Adipose tissue (tissue), 3 donors: ENCODE results near the gene JPH3. TPM values are rescaled to one million over a fixed set of nuclear protein-coding genes. Genes with fewer than 3 reads are reported as not detected.
"Not testable (repeated sequence)": the region's sequence is repeated elsewhere in the genome, so short reads cannot be mapped to it uniquely, and the experiment has no call there.

ENCODE experiments used
- H3K27ac ChIP-seq: one replicate; pipeline ENCODE4 v1.5.1; 2013; ENCODE audit warnings: low read depth, low read length
- WGBS, 3 donors: extraction: QIAGEN DNeasy Blood & Tissue Kit; methylation state at CpG; one replicate each; pipeline ENCODE4 v1.1.7; 2013; 5-methylcytosine and 5-hydroxymethylcytosine counted together
- polyA plus RNA-seq, 3 donors: library from polyadenylated mRNA; stranded (reverse); fragments of 200-250 nt; gene quantifications; one replicate each; pipeline ENCODE4 v1.2.3, GENCODE V29; 2013
- donor health status: healthy with polysubstance abuse.
- donor health status: Bipolar disorder and iron deficiency.
- donor health status: healthy.

Gene JPH3
- polyA plus RNA-seq, 3 donors, result 0.07 to 0.17 TPM; not detected in 1

DNA sequence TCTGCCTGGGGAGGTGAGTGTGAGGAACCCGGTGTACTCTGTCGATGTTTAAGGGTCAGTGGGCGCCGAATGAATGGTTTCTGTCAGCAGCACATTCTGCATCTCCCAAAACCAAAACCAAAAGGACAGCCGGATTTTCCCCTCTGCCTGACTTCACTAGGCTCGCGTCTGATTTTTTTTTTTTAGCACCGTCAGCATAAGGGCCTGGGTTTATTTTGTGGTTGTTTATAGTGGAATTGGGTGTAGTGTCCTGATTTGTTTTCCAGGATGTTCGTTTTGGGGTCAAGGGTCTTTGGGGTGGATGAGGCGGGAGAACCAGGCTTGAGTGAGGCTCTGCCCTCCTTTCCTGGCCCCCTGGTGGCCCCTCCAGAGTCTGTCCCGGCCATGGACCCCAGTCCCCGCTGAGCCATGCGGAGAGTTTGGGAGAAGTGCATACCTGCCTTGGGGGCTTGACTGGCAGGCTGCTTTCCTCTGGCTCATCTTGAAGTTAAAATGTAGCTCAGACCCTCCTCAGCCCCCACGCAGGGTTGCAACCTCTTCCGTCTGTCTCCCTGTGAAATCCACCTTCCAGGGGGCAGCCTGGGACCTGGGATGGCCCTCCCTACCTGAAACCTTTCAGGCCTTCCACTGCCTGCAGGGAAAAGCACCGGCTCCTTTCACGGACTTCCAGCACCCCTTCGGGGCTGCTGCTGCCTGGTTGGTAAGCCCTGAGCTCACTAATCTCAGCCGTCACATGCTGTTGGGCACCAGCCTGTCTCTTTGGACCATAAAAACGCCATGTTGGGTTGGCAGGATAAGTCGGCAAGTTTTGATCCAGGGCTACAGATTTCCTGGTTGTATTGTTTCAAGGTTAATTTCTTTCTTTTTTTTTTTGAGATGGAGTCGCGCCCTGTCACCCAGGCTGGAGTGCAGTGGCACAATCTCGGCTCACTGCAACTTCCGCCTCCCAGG, 60.2 kb downstream of the JPH3 start:
- WGBS, 3 donors, result 74 to 83% (median 79%) methylated on average over 25 of the region's 25 CpGs

DNA sequence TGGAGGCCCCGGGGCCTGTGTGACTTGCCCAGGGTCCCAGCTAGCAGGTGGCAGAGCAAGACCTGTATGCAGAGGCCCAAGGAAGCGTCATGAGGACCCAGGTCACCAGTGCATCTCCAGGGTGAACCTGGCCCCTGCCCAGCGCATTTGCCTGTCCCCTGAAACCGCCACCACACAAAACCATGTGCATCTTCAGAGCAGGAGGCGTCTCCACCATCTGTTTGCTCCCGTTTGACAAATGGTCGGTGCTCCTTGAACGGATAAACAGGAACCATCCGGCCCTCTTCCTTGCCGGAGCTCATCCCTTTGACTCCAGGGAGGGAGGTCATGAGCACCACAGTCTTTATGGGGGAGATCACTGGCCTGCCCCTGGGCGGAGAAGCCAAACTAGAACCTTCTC, 62.5 kb downstream of the JPH3 start:
- H3K27ac ChIP-seq, result no peak overlapping the region
- WGBS, 3 donors, result 66 to 67% (median 66%) methylated on average over 11 of the region's 11 CpGs

More for the DNA sequence above, 60.2 kb downstream of the JPH3 start:
- H3K27ac ChIP-seq, result no peak overlapping the region

DNA sequence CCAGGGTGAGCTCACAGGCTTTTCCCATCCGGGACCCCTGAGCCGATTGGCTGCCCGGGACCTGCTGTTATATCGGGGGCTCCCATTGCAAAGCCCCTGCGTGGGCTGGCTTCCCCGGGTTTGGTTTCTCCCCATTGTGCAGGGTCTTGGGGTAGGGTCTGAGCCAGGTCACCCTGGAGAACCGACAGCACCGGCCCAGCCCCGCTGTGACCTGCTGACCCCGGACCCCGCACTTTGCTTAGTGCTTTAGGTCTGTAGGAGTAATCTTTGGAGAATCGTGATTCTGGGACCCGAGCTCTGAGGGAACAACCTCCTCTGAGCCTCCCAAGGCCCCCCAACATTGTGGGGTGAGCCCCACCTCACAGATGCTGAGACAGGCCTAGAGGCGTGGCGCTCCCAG, 62.9 kb downstream of the JPH3 start:
- H3K27ac ChIP-seq, result no peak overlapping the region
- WGBS, 3 donors, result 88 to 90% (median 89%) methylated on average over 15 of the region's 15 CpGs

DNA sequence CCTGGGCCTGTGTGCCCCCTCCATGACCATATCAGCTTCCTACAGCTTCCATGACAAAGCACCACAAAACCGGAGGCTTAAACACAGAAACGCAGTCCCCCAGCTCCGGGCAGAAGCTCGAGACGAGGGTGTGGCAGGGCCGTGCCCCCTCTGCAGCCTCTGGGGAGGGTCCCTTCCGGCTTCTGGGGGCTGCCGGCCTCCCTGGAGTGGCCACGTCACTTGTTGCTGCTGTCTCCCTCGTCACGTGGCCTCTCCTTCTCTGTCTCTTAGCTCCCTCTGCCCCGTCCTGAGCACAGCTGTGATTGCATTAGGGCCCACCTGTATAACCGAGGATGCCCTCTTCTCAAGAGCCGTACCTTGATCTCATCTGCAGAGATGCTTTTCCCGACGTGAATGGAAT, 64.6 kb downstream of the JPH3 start:
- H3K27ac ChIP-seq, result no peak overlapping the region
- 66 to 75% (median 74%) methylated on average over 16 of the region's 16 CpGs for WGBS, 3 donors

DNA sequence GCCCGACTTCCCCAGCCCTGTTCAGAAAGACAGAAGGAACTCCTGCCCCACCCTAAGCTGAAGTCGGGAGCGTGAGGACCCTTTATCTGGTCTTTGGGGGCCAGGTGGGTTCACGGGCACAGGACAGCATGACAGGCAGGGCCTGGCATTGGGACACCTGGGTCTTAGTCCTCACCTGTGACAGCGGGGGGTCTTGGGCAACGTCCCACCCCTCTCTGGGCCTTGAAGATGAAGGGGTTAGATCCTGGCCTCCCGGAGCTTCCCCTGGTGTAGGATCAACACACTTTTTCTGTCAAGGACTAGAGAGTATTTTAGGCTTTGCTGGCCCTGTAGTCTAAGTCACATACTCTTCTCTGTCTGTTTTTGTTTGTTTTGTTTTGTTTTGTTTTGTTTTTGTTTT, 65.1 kb downstream of the JPH3 start:
- 61 to 82% (median 78%) methylated on average over 7 of the region's 7 CpGs for WGBS, 3 donors
- H3K27ac ChIP-seq, result no peak overlapping the region

DNA sequence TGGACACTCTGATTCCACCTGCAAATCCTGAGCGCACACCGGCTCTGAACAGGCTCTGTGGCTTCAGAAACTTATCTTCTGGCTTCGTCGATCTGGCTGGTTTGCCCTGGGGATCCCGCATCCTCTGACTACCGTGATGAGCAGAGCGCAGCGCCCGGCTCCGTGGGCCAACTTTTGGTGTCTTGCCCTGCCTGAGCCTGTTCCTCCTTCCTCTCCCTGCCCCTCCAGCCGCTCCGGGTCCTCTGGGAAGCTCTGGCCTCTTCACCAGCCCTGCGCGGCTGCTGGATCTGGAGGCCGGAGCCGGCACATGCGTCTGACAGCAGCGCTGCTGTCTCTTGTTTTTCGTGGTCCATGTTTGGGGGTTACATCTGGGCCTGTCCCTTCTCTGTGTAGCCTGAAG, 65.6 kb downstream of the JPH3 start:
- WGBS, 3 donors, result 86 to 91% (median 89%) methylated on average over 19 of the region's 19 CpGs
- H3K27ac ChIP-seq, result no peak overlapping the region

DNA sequence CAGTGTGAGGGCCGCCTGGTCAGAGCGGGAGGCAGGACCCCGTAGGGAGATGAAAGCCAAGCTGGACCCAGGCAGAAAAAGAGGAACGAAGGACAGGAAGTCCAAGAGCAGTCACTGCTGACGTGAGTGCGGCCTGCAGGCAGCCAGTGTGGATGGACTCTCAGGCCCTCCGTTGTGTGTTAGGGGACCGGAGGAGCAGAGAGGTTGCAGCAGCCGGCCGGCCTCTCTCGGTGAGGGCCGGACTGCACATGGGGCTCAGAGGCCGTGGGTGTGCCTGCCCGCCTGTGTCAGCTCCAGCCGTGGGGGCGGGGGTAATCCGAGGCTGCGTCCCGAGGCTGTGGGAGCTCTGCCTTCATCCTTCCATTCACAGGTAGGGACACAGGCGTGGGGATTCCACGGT, 67.4 kb downstream of the JPH3 start:
- WGBS, 3 donors, result 67 to 69% (median 68%) methylated on average over 21 of the region's 21 CpGs
- H3K27ac ChIP-seq, result no peak overlapping the region

DNA sequence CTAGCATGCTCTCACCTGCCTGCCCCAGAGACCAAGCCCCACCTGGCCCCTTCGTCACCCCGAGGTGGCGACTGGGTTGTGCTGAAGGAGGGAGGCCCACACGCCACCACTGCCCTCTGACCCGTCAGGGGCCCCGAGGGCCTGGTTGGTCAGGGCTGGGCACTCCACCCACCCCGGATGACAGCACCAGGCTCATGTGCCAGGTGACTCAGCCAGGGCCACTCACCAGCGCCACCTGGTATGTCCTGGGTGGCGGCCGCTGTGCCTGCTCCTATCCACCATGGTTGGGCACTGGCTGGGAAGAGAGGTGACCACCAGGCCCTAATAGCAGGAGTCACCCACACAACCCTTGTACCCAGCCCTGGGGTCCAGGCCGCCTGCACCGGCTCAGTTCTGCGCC, 68.9 kb downstream of the JPH3 start:
- WGBS, 3 donors, result 87 to 93% (median 87%) methylated on average over 13 of the region's 13 CpGs
- no peak overlapping the region for H3K27ac ChIP-seq

DNA sequence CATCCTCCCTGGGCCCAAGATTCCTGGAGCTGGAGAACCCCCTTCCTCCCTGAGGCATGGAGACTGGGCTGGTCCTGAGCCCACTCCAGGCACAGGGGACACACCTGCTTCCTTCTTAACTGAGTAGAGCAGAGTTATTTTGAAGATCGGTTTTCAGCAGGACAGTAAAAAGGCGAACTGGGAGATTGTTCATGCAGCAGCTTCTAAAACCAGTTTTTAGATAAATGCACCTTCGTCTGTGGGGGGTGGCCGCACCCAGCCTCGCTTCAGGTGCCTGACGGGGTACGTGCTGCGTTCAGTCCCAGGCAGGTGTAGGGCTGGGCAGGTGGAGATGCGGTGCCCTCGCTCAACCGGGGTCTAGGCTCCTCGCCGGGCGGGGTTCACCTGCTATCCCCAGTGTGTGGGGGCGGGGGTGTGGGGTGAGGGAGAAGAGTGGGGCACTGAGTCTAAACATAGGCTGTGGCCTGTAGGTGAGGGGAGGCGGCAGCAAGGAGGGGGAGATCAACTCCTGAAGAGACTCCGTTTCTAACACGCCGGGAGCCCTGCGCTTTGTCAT, 69.5 kb downstream of the JPH3 start:
- 85 to 90% (median 88%) methylated on average over 19 to 20 of the region's 20 CpGs for WGBS, 3 donors
- no peak overlapping the region for H3K27ac ChIP-seq

DNA sequence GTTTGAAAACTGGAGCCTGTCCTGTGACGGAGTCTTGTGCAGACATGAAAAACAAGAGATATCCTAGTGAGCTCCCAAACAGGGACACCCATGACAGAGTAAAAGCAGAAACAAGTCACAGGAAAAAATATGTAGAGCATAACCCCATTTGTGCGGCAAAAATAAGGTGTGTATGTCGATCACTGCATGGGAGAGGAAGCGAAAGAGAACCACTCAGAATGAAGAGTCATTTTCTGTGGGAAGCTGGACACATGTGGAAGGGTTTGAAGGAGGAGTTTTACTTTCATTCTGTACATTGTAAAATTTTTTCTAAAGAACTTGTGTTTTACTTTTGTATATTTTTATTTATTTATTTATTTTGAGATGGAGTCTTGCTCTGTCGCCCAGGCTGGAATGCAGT, 72.1 kb downstream of the JPH3 start:
- no peak overlapping the region for H3K27ac ChIP-seq
- WGBS, 3 donors, result 70 to 82% (median 73%) methylated on average over 5 of the region's 5 CpGs

DNA sequence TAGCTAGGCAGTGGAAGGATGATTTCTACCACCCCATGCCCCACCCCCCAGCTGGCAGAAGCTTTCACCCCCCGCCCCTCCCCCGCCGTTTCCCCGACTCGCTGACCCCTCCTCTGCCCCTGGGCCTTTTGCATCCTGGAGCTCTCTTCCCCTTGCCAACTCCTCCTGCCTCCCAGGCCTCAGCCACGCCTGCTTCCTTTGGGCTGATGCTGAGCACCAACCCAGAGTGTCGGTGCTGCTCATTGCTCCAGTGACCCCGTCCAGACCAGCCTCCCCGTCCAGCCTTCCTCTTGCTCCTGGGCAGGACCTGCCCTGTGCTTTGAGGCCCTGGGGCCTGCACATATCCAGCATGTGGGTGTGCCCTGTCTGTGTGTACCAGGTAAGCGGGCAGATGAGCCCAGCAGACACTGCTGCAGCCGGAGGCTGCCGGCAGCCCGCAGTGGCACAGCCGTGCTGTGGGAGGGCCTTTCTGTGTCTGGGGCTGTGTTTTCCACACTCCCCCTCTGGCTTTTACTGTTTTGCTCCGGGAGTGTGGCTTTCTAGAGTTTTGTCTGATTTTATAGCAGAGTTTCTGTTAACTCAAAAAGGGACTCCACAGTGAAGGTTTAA, 72.9 kb downstream of the JPH3 start:
- WGBS, 3 donors, result 38 to 41% (median 39%) methylated on average over 15 of the region's 15 CpGs
- H3K27ac ChIP-seq, result no peak overlapping the region

DNA sequence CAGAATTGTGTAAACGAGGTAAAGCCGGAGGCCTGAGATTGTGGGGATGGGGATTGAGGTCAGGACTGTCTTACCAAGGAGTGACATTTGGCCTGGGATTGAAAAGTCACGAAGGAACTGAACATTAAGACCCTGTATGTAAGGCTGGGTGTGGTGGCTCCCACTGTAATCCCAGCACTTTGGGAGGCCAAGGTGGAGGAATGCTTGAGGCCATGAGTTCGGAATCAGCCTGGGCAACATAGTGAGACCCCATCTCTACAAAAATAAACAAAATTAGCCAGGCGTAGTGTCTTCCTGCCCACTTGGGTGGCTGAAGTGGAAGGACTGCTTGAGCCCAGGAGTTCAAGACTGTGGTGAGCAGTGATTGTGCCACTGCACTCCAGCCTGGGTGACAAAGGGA, 75.5 kb downstream of the JPH3 start:
- H3K27ac ChIP-seq, result no peak overlapping the region
- 76 to 90% (median 81%) methylated on average over 5 of the region's 5 CpGs for WGBS, 3 donors

DNA sequence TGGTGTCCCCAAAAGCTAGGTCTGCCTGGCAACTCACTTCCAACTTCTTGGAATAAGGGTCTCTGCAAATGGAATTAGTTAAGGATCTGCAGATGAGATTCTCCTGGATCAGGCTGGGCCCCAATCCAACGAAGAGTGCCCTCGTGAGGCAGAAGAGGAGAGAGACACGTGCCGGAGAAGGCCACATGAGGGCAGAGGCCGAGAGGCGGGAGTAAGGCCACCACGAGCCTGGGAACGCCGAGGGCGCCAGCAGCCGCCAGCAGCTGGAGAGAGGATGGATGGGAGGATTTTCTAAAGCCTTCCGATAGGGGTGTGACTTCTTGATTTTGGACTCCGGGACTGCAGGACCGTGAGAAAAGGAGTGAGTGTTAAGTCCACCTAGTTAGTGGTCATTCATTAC, 76.3 kb downstream of the JPH3 start:
- 32 to 63% (median 48%) methylated on average over 14 of the region's 14 CpGs for WGBS, 3 donors
- H3K27ac ChIP-seq, result no peak overlapping the region

DNA sequence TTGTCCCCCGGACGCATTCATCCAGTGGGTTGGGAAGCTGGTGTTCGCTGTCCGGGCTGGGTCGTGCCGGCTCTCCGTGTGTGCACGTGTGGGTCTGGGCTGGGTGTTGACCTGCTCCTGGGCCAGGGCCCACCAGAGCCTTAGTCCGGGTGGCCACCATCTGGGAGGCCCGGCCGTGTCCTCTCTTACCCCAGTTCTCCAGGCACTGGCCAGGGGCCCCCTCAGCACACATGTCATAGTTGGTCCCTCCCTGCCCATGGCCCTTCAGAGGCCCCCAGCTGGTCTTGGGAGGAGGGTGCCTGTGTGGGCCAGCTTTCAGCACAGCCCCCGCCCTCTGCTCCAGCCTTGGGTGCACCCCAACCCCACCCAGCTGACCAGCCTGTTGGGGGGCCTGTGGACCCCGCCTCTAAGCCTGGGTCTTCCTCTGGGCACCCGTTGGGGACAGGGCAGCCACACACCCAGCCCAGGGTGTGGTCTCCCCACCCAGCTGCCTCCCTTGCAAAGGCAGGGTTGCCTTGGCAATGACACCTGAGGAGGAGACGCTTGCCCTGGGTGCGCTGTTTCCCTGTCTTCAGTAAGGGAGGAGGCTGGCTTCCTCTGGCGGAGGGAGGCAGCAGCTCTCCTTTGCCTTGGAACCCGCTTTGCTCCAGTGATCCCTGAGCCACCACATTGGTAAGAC, 77.4 kb downstream of the JPH3 start:
- H3K27ac ChIP-seq, result no peak overlapping the region
- WGBS, 3 donors, result 78 to 85% (median 83%) methylated on average over 18 of the region's 18 CpGs

DNA sequence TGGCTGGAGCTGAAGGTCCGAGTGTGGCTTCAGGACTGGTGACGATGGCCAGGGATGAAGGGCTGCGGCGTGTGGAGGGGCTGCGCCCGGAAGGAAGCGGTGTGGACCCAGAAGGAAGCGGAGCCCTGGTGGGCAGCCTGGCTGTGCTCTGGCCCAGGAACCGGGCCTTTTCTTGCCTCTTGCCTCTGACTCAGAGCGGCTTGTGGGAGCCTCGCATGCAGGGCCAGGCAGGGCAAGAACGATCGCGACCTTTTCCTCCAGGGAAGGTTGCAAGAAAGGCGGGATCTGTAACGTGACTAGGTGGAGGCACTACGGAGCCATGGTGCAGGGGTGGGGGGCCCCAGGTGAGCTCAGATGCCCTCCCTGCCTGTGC, 78.0 kb downstream of the JPH3 start:
- WGBS, 3 donors, result 77 to 84% (median 83%) methylated on average over 17 of the region's 17 CpGs
- H3K27ac ChIP-seq, result no peak overlapping the region

DNA sequence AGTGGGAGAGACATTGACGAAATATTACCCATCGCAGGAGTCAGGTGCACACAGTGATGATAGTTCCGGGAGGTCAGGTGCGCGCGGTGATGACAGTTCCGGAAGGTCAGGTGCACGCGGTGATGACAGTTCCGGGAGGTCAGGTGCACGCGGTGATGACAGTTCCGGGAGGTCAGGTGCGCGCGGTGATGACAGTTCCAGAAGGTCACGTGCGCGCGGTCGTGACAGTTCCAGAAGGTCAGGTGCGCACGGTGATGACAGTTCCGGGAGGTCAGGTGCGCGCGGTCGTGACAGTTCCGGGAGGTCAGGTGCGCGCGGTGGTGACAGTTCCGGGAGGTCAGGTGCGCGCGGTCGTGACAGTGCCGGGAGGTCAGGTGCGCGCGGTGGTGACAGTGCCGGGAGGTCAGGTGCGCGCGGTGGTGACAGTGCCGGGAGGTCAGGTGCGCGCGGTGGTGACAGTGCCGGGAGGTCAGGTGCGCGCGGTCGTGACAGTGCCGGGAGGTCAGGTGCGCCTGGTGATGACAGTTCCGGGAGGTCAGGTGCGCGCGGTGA, 78.8 kb downstream of the JPH3 start:
- WGBS, 3 donors, result 90 to 94% (median 93%) methylated on average over 60 of the region's 60 CpGs

DNA sequence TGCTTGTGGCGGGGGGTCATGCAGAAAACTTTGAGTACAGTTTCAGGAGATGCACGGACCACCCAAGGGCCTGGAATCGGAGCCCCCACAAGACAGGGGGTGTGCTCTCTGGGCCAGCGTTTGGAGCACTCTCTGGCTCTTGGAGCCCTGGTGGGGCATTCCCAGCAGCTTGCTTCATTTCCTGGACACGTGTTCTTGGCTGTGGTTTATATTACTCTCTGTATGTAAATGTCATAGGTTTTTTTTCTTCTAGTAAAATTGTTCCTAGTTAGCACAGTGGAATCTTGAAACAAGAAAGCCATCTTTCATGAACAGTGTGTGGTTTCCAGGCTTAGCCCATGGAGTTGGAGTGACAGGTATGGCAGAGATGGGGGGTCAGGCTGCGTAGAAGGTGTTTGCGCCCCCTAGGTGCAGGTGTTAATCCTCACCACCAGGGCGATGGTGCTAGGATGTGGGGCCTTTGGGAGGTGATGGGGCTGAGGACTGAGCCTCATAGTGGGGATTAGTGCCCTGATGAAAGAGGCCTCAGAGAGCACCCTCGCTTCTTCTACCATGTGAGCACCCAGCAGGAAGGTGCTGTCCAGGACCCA, 79.8 kb downstream of the JPH3 start:
- 44 to 53% (median 45%) methylated on average over 9 of the region's 9 CpGs for WGBS, 3 donors
- no peak overlapping the region for H3K27ac ChIP-seq

More for the DNA sequence above, 78.8 kb downstream of the JPH3 start:
- H3K27ac ChIP-seq, result not testable (repeated sequence)

DNA sequence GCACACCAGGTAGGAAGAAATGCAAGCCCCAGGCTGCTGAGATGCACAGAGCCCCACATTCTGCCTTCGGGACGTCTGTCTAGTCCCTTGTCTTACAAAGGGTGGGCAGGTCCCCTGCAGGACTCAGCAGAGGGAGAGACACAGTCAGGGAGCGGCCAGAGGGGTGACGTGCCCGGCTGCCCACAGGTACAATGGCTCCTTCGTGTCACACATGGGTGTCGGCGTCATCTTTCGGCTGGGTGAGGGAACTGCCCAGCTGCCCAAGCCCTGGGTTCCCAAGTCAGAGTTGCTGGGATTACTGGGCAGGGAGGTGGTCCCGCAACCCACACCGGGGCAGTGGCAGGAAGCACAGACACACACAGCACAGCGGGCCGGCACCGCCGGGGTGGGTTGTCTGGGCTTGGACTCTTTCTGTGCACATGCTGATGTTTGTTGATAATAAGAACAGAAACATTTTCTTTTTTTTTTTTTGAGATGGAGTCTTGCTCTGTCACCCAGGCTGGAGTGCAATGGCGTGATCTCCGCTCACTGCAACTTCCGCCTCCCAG, 80.6 kb downstream of the JPH3 start:
- 88 to 91% (median 90%) methylated on average over 18 of the region's 18 CpGs for whole genome bisulfite sequencing, 3 donors

More for the DNA sequence above, 80.6 kb downstream of the JPH3 start:
- H3K27ac ChIP-seq, result no peak overlapping the region
